Keratinocyte (primary cell): ENCODE measurements around the gene QRSL1. TPM values are rescaled to one million over a fixed set of nuclear protein-coding genes. Genes with fewer than 3 reads are reported as not detected.

Experiments
- DNase-seq: peaks from one replicate; pipeline ENCODE4 v3.0.0-alpha.2; 2011; ENCODE audit warnings: low read depth, missing footprints, low spot score
- FAIRE-seq: peaks from 2 replicates; lab custom pipeline; 2011; peaks lifted over from hg19 to GRCh38; lab: Jason Lieb, UNC
- H2AFZ ChIP-seq: 2 replicates; pipeline ENCODE4 v1.6.0; 2012; ENCODE audit warnings: low read length, control low read depth, inconsistent platforms; ENCODE audit not compliant: control insufficient read depth
- H3K27ac ChIP-seq: 2 replicates; pipeline ENCODE4 v1.5.1; 2011; ENCODE audit warnings: low read length; ENCODE audit not compliant: control insufficient read depth, insufficient read depth
- H3K27me3 ChIP-seq: 3 replicates; pipeline ENCODE4 v1.6.0; 2011; ENCODE audit warnings: low read length; ENCODE audit not compliant: control insufficient read depth, insufficient read depth; ENCODE audit errors: extremely low read depth
- H3K36me3 ChIP-seq, 2 experiments: 2 replicates in 1 of 2; 3 replicates in 1 of 2; pipeline ENCODE4 v1.5.1; 2011; ENCODE audit warnings: low read length in 2 of 2, mild to moderate bottlenecking in 1 of 2; ENCODE audit not compliant: control insufficient read depth in 2 of 2, insufficient read depth in 2 of 2; ENCODE audit errors: extremely low read depth in 1 of 2
- H3K4me1 ChIP-seq: 3 replicates; pipeline ENCODE4 v1.5.1; 2011; ENCODE audit warnings: low read length; ENCODE audit not compliant: control insufficient read depth, insufficient read depth; ENCODE audit errors: extremely low read depth
- H3K4me2 ChIP-seq: 3 replicates; pipeline ENCODE4 v1.6.0; 2011; ENCODE audit warnings: low read depth, low read length; ENCODE audit not compliant: control insufficient read depth, insufficient read depth; ENCODE audit errors: extremely low read depth
- H3K4me3 ChIP-seq, 3 experiments: fragments of 200-600 bp in 1 of 3; sonication (generic) in 1 of 3; 2 replicates in 2 of 3; 3 replicates in 1 of 3; pipeline ENCODE4 v1.5.1; 2011 to 2016; ENCODE audit warnings: low read length in 3 of 3, mild to moderate bottlenecking in 3 of 3, control low read depth in 2 of 3, inconsistent platforms in 1 of 3, low read depth in 1 of 3, mixed read lengths in 1 of 3, mixed run types in 1 of 3, moderate library complexity in 1 of 3; ENCODE audit not compliant: control insufficient read depth in 2 of 3, insufficient read depth in 2 of 3; ENCODE audit errors: extremely low read depth in 1 of 3
- H3K79me2 ChIP-seq: 2 replicates; pipeline ENCODE4 v1.6.0; 2012; ENCODE audit warnings: low read length; ENCODE audit not compliant: control insufficient read depth, insufficient read depth
- H3K9ac ChIP-seq: 3 replicates; pipeline ENCODE4 v1.6.0; 2011; ENCODE audit warnings: low read length; ENCODE audit not compliant: control insufficient read depth, insufficient read depth; ENCODE audit errors: extremely low read depth
- H3K9me1 ChIP-seq: 3 replicates; pipeline ENCODE4 v1.6.0; 2011; ENCODE audit warnings: low read length; ENCODE audit not compliant: control insufficient read depth, insufficient read depth; ENCODE audit errors: extremely low read depth
- H3K9me3 ChIP-seq: 2 replicates; pipeline ENCODE4 v1.5.1; 2012; ENCODE audit warnings: low read depth, low read length; ENCODE audit not compliant: control insufficient read depth
- H4K20me1 ChIP-seq: 3 replicates; pipeline ENCODE4 v1.6.0; 2011; ENCODE audit warnings: low read length; ENCODE audit not compliant: control insufficient read depth, insufficient read depth; ENCODE audit errors: extremely low read depth
- EZH2 ChIP-seq: IDR thresholded peaks from one replicate; pipeline ENCODE4 v1.6.1; 2012; ENCODE audit warnings: inconsistent platforms, mild to moderate bottlenecking, low read length, moderate library complexity
- dilution Hi-C: fragments of 300-500 bp; cut with MboI; formaldehyde crosslinking; loops from one replicate; pipeline ENCODE4 v1.7.0; 2020; ENCODE audit warnings: low sequenced_read_pairs; ENCODE audit not compliant: extremely low pct_ligation_motif_present
- polyA plus RNA-seq, 5 experiments: library from polyadenylated mRNA; depleted of rRNA in 3 of 5; stranded (reverse) in 3 of 5; stranded (forward) in 1 of 5; unstranded in 1 of 5; fragments of >200 nt; gene quantifications; 1 replicate in 1 of 5; 2 replicates in 3 of 5; 3 replicates in 1 of 5; pipeline versions ENCODE4 v1.2.1 to v1.2.3, GENCODE V29; 2011 to 2012; ENCODE audit warnings: missing spikeins in 2 of 5, low read depth in 1 of 5, low replicate concordance in 1 of 5
- TF ChIP-seq, protein P1 (sequence below), 3 experiments: IDR thresholded peaks in 1 of 3; conservative IDR thresholded peaks in 1 of 3; optimal IDR thresholded peaks in 1 of 3; 2 replicates in 2 of 3; 3 replicates in 1 of 3; pipeline versions ENCODE3 to v1.5.1; 2011; ENCODE audit warnings: low read length in 3 of 3, mild to moderate bottlenecking in 3 of 3, moderate library complexity in 2 of 3, control low read depth in 1 of 3, inconsistent platforms in 1 of 3; ENCODE audit not compliant: insufficient read depth in 2 of 3; ENCODE audit errors: extremely low read depth in 1 of 3

The QRSL1 gene
- polyA plus RNA-seq, 1 donor (not counting 4 experiments of a cell fraction or from before 2014, with no cell fraction given), result 14.6 TPM

DNA sequence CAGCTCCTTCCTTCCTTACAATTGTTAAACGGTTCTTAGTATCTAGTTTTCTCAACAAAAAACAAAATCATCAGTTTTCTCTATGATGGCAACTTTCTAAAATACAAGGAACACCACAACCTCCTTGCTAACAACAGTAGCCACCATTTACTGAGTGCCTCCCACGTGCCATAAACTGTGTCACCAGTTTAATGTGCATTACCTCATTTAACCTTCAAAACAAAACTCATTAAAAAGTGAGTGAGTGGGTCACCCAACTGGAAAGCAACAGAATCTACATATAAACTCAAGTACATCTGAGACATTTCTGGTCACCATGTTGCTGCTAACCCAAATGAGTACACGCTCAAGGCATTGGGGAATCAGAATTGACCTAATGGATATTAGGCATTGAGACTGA lies 11.1 kb upstream of the QRSL1 start:
- Histone ChIP-seq H3K9me1 (no peaks in the 10 kb centered on the region), H3K4me1 (no peaks in the 10 kb centered on the region), H3K4me2 (no peak overlapping the region), H3K9ac (no peak overlapping the region), H3K27ac (no peak overlapping the region), H2AFZ (no peak overlapping the region), H4K20me1 (no peaks in the 10 kb centered on the region), H3K36me3 (peaks cover 0 to 2% of the 10 kb centered on the region in 2 experiments), H3K79me2 (no peaks in the 10 kb centered on the region), H3K9me3 (no peaks in the 10 kb centered on the region), H3K4me3 (no peak overlapping the region), H3K27me3 (no peaks in the 10 kb centered on the region)
- dilution Hi-C loops, result no loop called here
- TF ChIP-seq, protein P1, sequence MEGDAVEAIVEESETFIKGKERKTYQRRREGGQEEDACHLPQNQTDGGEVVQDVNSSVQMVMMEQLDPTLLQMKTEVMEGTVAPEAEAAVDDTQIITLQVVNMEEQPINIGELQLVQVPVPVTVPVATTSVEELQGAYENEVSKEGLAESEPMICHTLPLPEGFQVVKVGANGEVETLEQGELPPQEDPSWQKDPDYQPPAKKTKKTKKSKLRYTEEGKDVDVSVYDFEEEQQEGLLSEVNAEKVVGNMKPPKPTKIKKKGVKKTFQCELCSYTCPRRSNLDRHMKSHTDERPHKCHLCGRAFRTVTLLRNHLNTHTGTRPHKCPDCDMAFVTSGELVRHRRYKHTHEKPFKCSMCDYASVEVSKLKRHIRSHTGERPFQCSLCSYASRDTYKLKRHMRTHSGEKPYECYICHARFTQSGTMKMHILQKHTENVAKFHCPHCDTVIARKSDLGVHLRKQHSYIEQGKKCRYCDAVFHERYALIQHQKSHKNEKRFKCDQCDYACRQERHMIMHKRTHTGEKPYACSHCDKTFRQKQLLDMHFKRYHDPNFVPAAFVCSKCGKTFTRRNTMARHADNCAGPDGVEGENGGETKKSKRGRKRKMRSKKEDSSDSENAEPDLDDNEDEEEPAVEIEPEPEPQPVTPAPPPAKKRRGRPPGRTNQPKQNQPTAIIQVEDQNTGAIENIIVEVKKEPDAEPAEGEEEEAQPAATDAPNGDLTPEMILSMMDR (optimal IDR thresholded peaks at IDR 0.05 in 1 of 3, IDR thresholded peaks at IDR 0.05 in 1 of 3, conservative IDR thresholded peaks at IDR 0.05 in 1 of 3; ENCODE audit: extremely low read depth in 1 of 3, insufficient read depth in 2 of 3, low read length in 3 of 3), result no peak
- no peak for TF ChIP-seq EZH2
- no peak for FAIRE-seq
- no peak for DNase-seq

- H3K9ac ChIP-seq, result no peak overlapping the region
- no peaks in the 10 kb centered on the region for H3K9me1 ChIP-seq
- dilution Hi-C loops, result no loop called here
- peaks cover 0 to 2% of the 10 kb centered on the region in 2 experiments for H3K36me3 ChIP-seq
- FAIRE-seq, result peak; percentile 26
- H3K4me1 ChIP-seq, result no peaks in the 10 kb centered on the region
- no peak overlapping the region for H3K27ac ChIP-seq
- no peak for DNase-seq
- H3K4me3 ChIP-seq, result no peak overlapping the region
- H3K9me3 ChIP-seq, result no peaks in the 10 kb centered on the region
- no peaks in the 10 kb centered on the region for H3K79me2 ChIP-seq
- TF ChIP-seq EZH2, result no peak
- TF ChIP-seq, protein P1 (optimal IDR thresholded peaks at IDR 0.05 in 1 of 3, IDR thresholded peaks at IDR 0.05 in 1 of 3, conservative IDR thresholded peaks at IDR 0.05 in 1 of 3; ENCODE audit: extremely low read depth in 1 of 3, insufficient read depth in 2 of 3, low read length in 3 of 3), result no peak
- H2AFZ ChIP-seq, result no peak overlapping the region
- H3K4me2 ChIP-seq, result no peak overlapping the region
- H3K27me3 ChIP-seq, result no peaks in the 10 kb centered on the region
- no peaks in the 10 kb centered on the region for H4K20me1 ChIP-seq
Observed at GRCh38 chr6:106619223-106619622, 10.2 kb upstream of the QRSL1 start.
